HG03066 (cell line): Measurements from ENCODE around the gene SEC14L3.

ENCODE experiments used
- ATAC-seq: cut with Tn5 transposase; IDR thresholded peaks from one replicate; pipeline ENCODE4 v1.9.1; 2021; ENCODE audit warnings: low read depth; ENCODE audit not compliant: unreplicated experiment

The SEC14L3 gene

GRCh38 chr22:30471616-30472318 lies at the start of gene SEC14L3:
TSS of gene SEC14L3 (minus strand) at chr22:30472017. CDS start at chr22:30471958, 59 bp downstream.
- no peak for ATAC-seq

DNA sequence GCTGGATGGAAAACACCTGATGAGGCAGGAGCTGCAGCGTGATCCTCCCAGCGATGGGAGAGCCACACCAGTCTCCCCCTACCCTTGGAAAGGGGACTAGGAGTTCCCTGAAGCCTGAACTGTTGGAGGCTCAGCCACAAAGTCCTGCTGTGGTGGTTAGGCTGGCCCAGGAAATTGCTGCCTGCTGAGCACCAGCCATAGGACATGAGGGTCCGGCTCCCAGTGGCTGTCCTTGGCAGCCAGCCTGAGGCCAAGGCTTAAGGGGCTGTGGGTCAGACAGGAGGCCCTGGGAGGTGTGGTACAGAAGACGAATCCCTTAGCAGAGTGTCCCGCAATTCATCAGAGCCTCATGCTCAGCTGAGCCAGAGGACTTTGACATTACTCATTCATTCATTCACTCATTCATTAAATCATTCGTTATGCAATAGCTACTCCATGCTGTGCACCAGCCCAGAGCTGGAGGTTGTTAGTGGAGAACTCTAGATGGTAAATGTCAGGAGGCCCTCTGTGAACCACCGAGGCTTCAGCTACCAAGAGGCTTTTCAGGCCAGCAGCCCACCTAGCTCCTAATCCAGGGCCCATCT lies 48.1 kb upstream of the SEC14L3 start:
- ATAC-seq, result no peak

GRCh38 chr22:30516731-30517130 lies 44.9 kb upstream of the SEC14L3 start:
- no peak for ATAC-seq

DNA sequence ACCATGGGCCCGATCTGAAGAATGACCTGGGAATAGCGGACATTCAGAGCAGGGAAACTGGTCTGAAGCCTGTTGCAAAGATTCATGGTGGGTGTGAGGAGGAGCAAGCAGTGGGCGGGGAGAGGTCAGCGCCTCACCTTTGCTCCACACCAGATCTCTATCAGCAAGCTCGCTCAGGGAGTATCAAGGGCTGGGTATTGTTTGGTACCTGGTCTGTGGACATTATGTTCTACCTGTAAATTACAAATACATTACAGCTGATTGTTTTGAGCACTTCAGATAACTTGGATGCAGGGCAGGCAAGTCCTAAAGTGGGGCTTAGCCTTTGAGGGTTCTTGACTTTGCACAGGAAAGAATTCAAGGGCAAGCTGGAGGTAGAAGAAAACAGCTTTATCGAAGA lies 44.5 kb upstream of the SEC14L3 start:
- ATAC-seq, result no peak

DNA sequence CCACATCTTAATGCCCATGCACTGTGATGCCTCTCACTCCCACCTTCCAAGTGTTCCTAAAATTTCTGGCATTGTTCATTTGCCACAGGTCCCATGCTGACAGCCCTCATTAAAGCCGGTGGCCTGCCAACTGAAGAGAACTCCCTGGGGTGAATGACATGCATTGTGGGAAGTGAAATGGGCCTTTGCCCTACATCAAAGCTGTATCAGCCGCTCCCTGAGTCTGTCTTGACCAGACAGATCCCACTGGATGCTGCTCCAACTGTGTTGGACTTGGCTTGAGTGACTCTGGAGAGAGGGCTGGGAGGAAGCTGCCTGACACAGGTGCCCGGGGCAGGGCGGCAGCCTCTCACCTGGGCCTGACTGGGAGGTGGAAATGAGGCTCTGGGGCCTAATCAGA lies 42.4 kb upstream of the SEC14L3 start:
- no peak for ATAC-seq

GRCh38 chr22:30513462-30513861 lies 41.6 kb upstream of the SEC14L3 start:
- no peak for ATAC-seq

- no peak for ATAC-seq
Measured at GRCh38 chr22:30511911-30512310, 40.1 kb upstream of the SEC14L3 start.

GRCh38 chr22:30511109-30511508 lies 39.3 kb upstream of the SEC14L3 start:
- ATAC-seq, result no peak

- no peak for ATAC-seq
Measured at GRCh38 chr22:30508216-30508615, 36.4 kb upstream of the SEC14L3 start.

GRCh38 chr22:30507670-30508069 lies 35.9 kb upstream of the SEC14L3 start:
- no peak for ATAC-seq

GRCh38 chr22:30506507-30506968 lies 34.7 kb upstream of the SEC14L3 start:
- no peak for ATAC-seq

DNA sequence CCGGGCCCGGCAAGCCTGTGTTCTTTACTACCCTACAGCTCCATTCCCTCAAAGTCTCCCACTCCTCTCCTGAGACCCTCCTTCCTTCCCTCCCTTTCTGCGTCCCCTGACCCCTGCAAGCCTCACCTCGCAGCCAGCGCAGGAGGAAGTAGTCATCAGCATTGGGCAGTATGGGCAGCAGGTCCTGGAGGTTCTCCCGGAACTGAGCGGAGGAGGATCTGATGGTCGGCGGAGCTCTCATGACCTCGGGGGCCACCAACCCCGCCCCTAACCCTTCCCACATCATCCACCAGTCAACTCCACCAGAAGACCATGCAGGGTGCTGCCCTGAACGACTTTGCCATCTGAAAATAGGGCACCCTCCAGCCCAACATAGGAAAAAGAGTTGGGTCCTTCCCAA lies 31.7 kb upstream of the SEC14L3 start:
- ATAC-seq, result no peak

- ATAC-seq, result no peak
Measured at GRCh38 chr22:30502911-30503310, 31.1 kb upstream of the SEC14L3 start.

DNA sequence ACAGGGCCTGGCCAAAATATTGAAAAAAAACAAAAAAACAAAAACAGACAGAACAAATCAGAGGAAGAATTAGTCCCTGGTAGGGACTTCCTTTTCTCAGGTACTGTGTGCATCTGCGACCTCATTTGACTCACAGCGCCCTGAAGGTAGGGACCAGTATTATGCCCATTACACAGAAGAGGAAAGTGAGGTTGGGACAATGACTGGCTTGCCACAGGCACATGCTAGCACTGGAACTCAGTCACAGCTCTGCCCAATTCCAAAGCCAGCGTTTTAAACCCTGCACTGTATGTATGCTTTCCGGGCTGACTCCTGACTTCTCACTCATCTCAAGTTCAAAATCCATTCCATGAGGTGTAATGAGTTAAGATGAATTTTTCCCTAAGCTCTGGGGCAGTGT lies 30.3 kb upstream of the SEC14L3 start:
- no peak for ATAC-seq

GRCh38 chr22:30500628-30501027 lies 28.8 kb upstream of the SEC14L3 start:
- no peak for ATAC-seq

DNA sequence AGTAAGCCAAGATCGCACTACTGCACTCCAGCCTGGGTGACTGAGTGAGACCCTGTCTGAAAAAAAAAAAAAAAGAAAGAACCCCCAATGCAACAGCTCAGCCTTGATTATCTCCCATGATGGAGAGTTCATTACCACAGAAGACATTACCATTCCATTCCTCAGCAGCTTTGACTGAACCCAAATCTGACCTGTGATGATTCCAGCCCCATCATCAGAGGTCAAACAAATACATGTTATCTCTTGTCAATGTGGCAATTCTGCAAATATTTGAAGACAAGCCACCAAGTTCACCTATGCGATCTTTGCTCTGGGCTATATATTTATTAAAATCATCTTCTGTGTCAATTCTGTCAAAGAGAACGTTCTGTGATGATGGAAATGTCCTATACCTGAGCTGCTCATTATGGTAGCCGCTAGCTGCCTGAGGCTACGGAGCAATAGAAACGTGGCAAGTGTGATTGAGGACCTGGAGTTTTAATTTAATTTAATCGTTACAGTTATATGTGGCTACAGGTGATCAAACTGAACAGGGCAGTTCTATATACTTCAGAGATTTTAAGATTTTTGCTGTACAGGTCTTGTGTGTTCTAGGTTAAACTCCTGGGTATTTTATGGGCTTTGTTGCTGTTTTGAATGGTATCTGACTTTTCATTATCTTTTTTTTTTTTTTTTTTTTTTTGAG lies 25.8 kb upstream of the SEC14L3 start:
- no peak for ATAC-seq

DNA sequence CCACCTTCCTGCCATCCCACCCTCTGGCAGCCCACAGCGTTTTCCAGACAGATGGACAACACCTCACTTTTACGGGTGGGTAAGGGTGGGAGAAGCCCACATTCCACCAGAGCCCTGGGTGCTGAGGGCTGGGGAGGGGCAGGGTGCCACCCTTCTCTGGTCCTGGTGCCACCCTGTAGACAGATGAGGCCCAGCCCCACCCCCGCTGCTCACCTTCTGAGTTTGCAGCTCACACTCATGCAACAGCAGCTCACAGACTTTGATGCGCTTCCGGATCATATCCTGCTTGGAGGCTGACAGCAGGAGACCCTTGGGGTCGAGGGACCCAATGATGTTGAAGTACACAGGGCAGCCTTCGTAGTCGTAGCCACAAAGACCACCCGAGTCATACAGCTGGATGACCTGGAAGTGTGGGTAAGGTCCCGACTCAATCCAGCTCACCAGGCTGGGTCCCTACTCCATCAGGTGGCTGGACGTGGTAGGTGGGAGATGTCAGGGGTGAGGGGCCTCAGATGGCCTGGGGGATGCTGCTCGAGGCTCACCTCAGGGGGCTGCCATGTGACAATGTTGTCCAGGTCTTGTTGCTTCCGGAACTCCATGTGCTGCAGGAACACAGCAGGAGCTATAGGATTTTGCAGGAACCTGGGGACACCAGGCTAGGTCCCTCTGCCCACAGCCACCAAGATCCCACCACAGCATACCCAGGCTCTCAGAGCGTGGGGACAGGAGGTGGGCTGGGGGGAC lies 23.4 kb upstream of the SEC14L3 start:
- no peak for ATAC-seq

DNA sequence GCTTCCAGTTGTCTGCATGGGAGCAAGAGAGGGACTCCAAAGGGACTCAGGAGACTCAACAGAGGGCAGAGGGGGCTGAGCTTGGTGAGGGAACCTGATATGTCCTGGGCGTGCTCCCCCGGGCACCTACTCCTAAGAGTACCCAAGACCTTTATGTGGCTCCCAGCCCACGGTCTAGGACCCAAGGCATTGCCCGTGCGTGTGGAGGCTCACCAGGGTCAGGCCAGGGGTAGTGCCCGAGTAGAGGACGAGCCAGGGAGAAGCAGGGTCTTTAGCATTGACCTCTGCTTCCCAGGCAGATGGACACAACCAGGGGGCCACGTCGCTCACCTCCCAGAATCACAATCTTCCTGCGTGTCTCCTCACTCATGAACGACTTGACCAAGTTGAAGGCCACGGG lies 20.3 kb upstream of the SEC14L3 start:
- no peak for ATAC-seq

DNA sequence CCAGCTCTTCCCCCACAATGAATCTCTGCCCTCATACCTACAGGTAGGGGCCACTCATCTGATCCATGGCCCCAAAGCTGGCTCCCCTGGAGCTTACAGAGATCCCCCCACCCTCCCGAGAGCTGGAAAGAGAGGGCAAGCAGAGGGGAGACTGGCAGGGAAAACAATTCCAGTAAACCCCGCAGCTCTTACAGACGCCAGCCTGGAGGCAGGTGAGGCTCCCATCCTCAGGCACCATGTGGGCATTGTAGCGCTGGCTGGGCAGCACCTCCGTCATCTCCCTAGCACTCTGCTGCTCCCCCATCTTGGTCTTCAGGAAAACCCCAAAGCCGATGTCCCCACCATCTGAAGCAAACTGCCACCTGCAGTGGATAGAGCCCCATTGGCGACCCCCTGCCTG lies 19.6 kb upstream of the SEC14L3 start:
- no peak for ATAC-seq

- ATAC-seq, result no peak
Measured at GRCh38 chr22:30490399-30490798, 18.6 kb upstream of the SEC14L3 start.

- ATAC-seq, result no peak
Measured at GRCh38 chr22:30488121-30488520, 16.3 kb upstream of the SEC14L3 start.
